Ovary (tissue), 9 donors: ENCODE data around the gene UTP15. TPM values are rescaled to one million over a fixed set of nuclear protein-coding genes. Genes with fewer than 3 reads are reported as not detected.

ENCODE experiments used
- DNase-seq, 5 donors: peaks; one replicate each; pipeline ENCODE4 v3.0.0-alpha.2; 2019 to 2020
- H3K27ac ChIP-seq, 2 donors: fragments of 200-600 bp; one replicate each; pipeline versions ENCODE4 v1.5.1 to v1.8.0; 2019 to 2022
- H3K27me3 ChIP-seq: fragments of 200-600 bp; one replicate; pipeline ENCODE4 v1.8.0; 2022
- H3K36me3 ChIP-seq: fragments of 200-600 bp; sonication (generic); one replicate; pipeline ENCODE4 v1.5.1; 2019
- H3K4me1 ChIP-seq: one replicate; pipeline ENCODE4 v1.8.1; 2013; ENCODE audit warnings: mild to moderate bottlenecking, moderate library complexity; ENCODE audit not compliant: insufficient read depth
- H3K4me3 ChIP-seq: fragments of 200-600 bp; sonication (generic); one replicate; pipeline ENCODE4 v1.5.1; 2017
- H3K9me3 ChIP-seq, 2 donors: fragments of 200-600 bp in 1 of 2; sonication (generic) in 1 of 2; one replicate each; pipeline versions ENCODE4 v1.5.1 to v1.8.1; 2013 to 2019; ENCODE audit warnings: mild to moderate bottlenecking in 1 of 2, moderate library complexity in 1 of 2
- EP300 ChIP-seq: sonication (generic); formaldehyde crosslinking; IDR thresholded peaks from one replicate; pipeline ENCODE4 v1.6.1; 2017; ENCODE audit warnings: antibody characterized with exemption
- POLR2A ChIP-seq: fragments of 450-650 bp; IDR thresholded peaks from one replicate; pipeline ENCODE4 v1.6.1; 2017; ENCODE audit warnings: antibody characterized with exemption, mild to moderate bottlenecking, moderate library complexity
- WGBS, 3 donors: extraction: QIAGEN DNeasy Blood & Tissue Kit in 1 of 3; methylation state at CpG; one replicate each; pipeline versions ENCODE4 v1.1.5 to v1.1.7; 2013 to 2017; 5-methylcytosine and 5-hydroxymethylcytosine counted together
- intact Hi-C, 4 donors: fragments of 100-400 bp; cut with DNase I; formaldehyde crosslinking; loops; one replicate each; pipeline versions ENCODE4 v1.11.0 to v1.15.1; 2022 to 2023
- polyA plus RNA-seq, 2 donors: library from polyadenylated mRNA; stranded (reverse); fragments of 200-250 nt in 1 of 2; fragments of 350-450 nt in 1 of 2; fragmentation: Illumina TruSeq in 1 of 2; extraction: RNeasy Lipid Tissue Mini Kit (QIAGEN cat#74804) in 1 of 2; gene quantifications; one replicate each; pipeline ENCODE4 v1.2.3, GENCODE V29; 2013 to 2014
- total RNA-seq, 7 donors: library from RNA; depleted of rRNA in 2 of 7; stranded (reverse); fragments of >200 nt in 2 of 7; fragmentation: NEBNext Ultra II Directional in 3 of 7; extraction: Animal tissue kit (Norgen Biotek cat#: 25700) in 3 of 7; gene quantifications; one replicate each; pipeline versions ENCODE4 v1.1.0 to v1.2.4, GENCODE V29; 2016 to 2023
- TF ChIP-seq, protein P1 (sequence below), 3 donors: fragments of 450-650 bp in 2 of 3; fragments of 200-600 bp in 1 of 3; IDR thresholded peaks; one replicate each; pipeline versions ENCODE4 v1.5.1 to v1.8.0; 2016 to 2022; ENCODE audit warnings: antibody characterized with exemption in 3 of 3, mild to moderate bottlenecking in 1 of 3
- donor health status: DM: no; HTN: no; CAD: no; lungs with moderate emphysema.
- donor health status: DM: no; HTN: no; CAD: no.
- donor health status: Bipolar disorder and iron deficiency.
- donor health status: DM: yes; HTN: yes; CAD: no.
- donor health status: DM: no; HTN: no; CAD: no.
- donor health status: DM: yes; HTN: yes; CAD: no.

Gene UTP15
- total and polyA plus RNA-seq, 9 donors: 3.5 to 28.0 (median 13.4) TPM

DNA sequence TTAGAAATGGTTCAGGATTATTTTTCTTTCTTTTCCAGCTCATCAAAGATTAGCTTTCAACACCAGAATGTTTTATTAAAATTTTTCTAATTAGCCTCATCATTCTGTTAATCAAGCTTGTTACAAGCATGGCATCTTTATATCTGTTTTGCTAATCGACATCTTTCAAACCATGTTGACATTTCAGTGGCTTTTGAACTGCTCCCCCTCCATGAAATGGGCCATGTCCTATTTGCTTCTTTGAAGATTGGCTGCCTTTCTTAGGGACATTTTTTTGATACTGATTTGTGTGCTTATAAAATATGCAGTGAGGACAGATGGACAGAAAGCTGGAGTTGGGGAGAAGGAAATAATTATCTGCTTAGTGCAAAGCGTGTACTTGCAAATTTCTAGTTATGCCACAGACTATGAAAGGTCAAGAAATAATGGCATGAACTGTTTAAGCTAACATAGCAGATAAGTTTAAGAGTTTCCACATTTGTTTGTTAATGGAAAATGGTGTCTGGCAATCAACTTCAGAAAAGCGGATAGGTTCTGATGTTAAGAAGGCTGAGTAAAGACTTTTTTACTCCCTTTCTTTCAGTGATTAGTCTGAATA, 39.8 kb upstream of the UTP15 start:
- no peak for DNase-seq
- no peak for TF ChIP-seq EP300
- TF ChIP-seq, protein P1, sequence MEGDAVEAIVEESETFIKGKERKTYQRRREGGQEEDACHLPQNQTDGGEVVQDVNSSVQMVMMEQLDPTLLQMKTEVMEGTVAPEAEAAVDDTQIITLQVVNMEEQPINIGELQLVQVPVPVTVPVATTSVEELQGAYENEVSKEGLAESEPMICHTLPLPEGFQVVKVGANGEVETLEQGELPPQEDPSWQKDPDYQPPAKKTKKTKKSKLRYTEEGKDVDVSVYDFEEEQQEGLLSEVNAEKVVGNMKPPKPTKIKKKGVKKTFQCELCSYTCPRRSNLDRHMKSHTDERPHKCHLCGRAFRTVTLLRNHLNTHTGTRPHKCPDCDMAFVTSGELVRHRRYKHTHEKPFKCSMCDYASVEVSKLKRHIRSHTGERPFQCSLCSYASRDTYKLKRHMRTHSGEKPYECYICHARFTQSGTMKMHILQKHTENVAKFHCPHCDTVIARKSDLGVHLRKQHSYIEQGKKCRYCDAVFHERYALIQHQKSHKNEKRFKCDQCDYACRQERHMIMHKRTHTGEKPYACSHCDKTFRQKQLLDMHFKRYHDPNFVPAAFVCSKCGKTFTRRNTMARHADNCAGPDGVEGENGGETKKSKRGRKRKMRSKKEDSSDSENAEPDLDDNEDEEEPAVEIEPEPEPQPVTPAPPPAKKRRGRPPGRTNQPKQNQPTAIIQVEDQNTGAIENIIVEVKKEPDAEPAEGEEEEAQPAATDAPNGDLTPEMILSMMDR (IDR thresholded peaks at IDR 0.05): no peak
- TF ChIP-seq POLR2A: no peak
- H3K9me3 ChIP-seq: no peaks in the 10 kb centered on the region
- 58 to 66% (median 66%) methylated on average over 3 of the region's 3 CpGs for WGBS, 3 donors
- intact Hi-C loops: no loop called here
- no peaks in the 10 kb centered on the region for H3K36me3 ChIP-seq
- no peaks in the 10 kb centered on the region for H3K27me3 ChIP-seq
- H3K27ac ChIP-seq: no peak overlapping the region
- H3K4me3 ChIP-seq: no peak overlapping the region
- no peaks in the 10 kb centered on the region for H3K4me1 ChIP-seq

DNA sequence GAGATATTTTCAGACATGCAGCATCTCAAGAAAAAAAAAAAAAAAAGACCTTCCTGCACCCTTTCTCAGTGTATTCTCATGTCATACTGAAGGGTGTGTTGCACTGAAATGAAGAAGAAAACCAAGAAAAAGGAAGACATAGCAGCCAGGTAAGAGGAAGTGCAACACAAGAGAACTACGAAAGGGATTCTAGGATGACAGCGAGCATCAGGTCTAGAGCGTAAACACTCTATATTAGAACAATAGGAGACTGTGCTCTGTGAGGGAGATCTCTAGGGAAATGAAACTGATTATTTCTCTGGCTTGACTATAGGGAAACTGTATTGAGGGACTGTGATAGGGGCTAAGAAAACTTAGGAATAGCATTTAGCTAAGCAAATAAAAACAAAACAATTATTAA, 37.3 kb upstream of the UTP15 start:
- Histone ChIP-seq H3K4me3 (no peak overlapping the region), H3K27me3 (no peaks in the 10 kb centered on the region), H3K27ac (no peak overlapping the region), H3K36me3 (no peaks in the 10 kb centered on the region), H3K4me1 (no peaks in the 10 kb centered on the region), H3K9me3 (no peaks in the 10 kb centered on the region)
- no peak for DNase-seq
- intact Hi-C loops: no loop called here
- 71 to 78% (median 74%) methylated on average over 3 of the region's 3 CpGs for WGBS, 3 donors
- TF ChIP-seq, protein P1 (IDR thresholded peaks at IDR 0.05): no peak
- no peak for TF ChIP-seq EP300
- no peak for TF ChIP-seq POLR2A

DNA sequence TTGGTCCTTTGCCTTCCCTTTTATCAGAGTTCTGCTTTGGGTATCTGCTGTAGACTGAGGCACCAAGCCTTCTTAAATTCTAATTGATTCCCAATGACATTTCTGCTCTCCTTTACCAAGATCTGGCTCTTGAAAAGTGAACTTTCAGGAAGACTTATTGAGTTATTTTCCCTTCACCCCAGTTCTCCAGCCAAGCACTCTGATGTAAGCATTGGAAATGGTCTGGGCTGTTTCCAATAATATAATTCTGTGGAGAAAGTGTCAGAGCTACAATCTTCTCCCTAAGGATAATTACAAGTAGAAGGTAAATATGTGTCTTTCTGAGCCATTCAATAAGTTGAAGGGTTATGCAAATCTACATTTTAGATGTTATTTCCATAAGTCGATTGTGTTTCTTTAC, 36.5 kb upstream of the UTP15 start:
- no peaks in the 10 kb centered on the region for H3K27me3 ChIP-seq
- H3K27ac ChIP-seq: no peak overlapping the region
- no peak for DNase-seq
- intact Hi-C loops: no loop called here
- no peaks in the 10 kb centered on the region for H3K9me3 ChIP-seq
- H3K4me3 ChIP-seq: no peak overlapping the region
- no peak for TF ChIP-seq POLR2A
- TF ChIP-seq, protein P1 (IDR thresholded peaks at IDR 0.05): no peak
- TF ChIP-seq EP300: no peak
- H3K4me1 ChIP-seq: no peaks in the 10 kb centered on the region
- 79 to 87% (median 85%) methylated on average over 1 of the region's 1 CpG for WGBS, 3 donors
- no peaks in the 10 kb centered on the region for H3K36me3 ChIP-seq

DNA sequence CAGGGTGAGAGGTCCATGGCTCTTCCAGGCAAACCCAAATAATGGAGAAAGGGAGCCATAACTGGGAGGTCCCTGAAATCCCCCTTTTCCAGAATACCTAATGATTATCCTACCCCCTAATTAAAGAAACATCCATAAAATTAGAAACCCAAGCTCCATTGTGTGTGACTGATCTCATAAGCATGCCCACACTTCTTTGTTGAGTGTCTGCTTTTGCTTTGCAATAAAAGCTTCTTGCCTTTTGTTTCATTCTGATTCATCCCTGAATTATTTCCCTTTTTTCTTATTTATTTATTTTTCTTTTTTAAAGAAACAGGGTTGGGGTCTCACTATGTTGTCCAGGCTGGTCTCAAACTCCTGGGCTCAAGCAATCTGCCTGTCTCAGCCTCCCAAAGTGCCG, 34.2 kb upstream of the UTP15 start:
- H3K4me1 ChIP-seq: no peaks in the 10 kb centered on the region
- H3K4me3 ChIP-seq: no peak overlapping the region
- DNase-seq: no peak
- intact Hi-C loops: no loop called here
- no peaks in the 10 kb centered on the region for H3K9me3 ChIP-seq
- H3K27ac ChIP-seq: no peak overlapping the region
- no peaks in the 10 kb centered on the region for H3K27me3 ChIP-seq
- H3K36me3 ChIP-seq: no peaks in the 10 kb centered on the region
- 71 to 94% (median 80%) methylated on average over 1 of the region's 1 CpG for WGBS, 3 donors
- no peak for TF ChIP-seq EP300
- TF ChIP-seq, protein P1 (IDR thresholded peaks at IDR 0.05): no peak
- TF ChIP-seq POLR2A: no peak
